GM19351 (cell line): ENCODE data around the gene OAT.

Experiments used
- ATAC-seq: cut with Tn5 transposase; IDR thresholded peaks from one replicate; pipeline ENCODE4 v1.9.1; 2021; ENCODE audit warnings: mild to moderate bottlenecking, moderate library complexity; ENCODE audit not compliant: unreplicated experiment

The OAT gene

DNA sequence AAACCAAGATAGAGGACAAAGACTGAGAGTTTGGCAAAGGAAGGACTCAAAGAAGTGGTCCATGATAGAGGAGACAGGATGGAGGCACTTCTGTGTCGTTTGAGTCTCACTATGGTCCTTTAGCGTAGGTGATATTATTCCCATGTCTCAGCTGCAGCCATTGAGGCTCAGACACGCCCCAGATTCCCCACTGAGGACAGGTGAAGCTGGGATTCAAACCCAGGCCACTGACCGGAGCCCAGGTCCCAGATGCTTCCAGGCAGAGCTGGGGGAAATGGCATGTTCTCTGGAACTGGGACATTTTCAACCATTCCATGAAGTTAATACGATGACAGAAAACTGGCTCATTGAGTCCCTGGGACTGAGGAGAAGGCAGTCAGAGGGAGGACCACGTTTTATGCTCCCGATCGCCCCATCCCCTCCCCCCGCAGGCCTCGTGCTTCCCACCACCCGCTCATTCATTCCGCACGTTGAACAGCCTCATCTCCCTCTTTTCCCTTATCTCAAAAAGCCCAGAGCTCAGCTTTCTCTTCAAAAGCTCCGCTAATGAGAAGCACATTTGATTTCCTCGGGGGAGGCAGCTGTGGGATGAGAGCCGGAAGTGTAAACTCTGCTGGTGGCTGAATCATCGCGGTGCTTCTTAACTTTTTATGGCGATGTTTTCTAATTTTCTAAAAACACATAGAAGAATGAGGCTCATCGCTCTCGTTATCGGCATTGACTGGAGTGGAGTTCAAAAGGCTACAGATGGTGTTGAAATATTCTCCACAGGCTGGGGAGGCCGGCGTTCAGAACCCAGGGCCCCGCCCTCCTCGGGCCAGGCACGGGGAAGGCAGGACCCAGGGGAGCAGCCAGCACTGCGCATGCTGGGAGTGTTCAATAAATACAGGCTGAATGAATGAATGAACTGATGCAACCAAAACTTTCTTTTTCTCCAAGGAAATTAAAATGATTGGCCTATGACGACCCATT, 64.0 kb downstream of the OAT start:
- peak; percentile 75 for ATAC-seq

DNA sequence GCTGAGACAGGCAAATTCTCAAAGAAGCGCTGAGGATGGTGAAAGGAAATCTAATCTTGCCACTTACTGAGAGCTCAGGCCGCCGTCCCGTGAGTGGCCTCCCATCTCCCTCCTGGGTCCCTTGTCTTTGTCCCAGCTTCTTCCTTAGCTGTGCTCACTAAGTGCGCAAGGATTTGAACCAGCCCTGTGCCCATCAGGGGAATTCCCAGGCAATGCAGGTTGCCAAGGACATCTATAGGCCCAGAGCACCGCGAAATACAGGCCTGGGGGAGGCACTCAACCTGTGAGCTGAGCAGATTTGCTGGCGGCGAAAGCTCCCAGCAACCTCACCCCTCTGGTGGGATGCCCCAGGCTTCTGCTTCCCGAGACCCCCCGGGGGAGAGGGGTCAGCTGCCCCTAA, 64.8 kb downstream of the OAT start:
- no peak for ATAC-seq

DNA sequence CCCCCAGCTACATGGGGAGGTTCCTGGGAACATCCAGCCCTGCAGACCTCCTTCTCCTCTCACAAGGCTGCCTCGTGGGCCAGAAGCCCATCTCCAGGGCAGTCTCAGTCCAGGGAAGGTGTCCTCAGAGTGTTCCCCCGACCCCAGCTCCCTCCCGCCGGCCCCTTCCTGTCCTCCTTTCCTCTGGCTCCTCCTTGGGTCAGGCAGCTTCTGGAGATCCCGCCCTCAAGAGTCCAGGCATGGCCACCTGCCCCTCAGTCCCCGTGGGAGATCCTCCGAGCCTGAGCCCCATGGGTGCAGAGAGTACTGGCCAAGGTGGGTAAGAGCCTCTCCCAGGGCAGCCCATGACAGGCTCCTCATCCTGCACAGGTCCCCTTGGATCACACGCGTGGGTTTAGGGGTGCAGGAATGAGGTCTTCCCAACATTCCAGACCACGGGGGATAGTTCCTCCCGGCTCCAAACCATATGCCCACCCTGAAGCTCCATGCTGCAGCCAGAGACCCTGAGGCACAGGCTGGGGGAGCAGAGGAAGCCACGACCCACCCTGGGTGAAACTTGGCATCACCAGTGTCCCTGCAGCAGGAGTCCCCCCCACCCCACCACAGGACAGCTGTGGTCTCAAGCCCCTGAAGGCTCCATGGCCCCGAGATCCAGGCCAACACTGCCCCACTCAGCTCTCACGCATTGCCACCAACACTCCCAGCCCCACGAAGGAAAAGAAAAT, 65.5 kb downstream of the OAT start:
- no peak for ATAC-seq

DNA sequence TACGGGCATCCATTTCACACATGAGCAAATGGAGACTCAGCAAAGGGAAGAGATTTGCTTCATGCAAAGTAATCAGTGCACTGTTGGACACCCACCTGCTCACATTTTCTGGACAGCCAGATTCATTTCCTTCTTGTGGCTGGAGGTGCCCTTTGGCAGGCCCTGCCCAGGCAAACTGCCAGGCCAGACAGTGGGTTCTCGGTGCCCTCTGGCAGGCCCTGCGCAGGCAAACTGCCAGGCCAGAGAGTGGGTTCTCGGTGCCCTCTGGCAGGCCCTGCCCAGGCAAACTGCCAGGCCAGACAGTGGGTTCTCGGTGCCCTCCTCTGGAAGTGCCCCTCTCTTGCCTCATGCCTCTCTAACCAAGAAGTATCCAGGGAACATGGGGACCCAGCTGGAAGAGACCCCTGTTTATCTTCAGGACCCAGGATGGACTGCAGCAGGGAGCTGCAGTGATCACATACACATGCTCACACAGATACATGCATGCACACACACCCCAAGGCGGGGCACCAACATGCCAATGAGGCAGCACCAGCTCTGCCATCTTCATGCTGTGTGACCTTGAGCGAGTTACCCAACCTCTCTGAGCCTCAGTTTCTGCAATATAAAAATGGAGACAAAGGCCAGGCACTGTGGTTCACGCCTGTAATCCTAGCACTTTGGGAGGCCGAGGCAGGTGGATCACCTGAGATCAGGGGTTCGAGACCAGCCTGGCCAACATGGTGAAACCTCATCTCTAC, 67.1 kb downstream of the OAT start:
- ATAC-seq, result no peak

DNA sequence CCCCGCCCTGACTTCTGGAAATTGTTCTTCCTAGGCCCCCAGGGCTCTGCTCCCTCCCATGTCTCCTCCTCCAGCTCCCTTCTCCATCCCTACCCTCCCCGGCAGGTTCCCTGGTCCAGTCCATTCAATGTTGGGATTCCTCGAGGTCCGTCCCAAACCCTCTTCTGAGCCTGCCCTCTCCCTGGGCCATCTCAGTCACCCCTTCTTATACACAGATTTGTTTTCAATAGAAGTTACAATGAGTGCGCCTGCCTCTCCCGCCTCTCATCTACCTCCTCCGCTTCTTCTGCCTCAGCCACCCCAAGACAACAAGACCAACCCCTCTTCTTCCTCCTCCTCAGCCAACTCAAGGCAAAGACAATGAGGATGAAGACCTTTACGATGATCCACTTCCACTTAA, 67.9 kb downstream of the OAT start:
- no peak for ATAC-seq

DNA sequence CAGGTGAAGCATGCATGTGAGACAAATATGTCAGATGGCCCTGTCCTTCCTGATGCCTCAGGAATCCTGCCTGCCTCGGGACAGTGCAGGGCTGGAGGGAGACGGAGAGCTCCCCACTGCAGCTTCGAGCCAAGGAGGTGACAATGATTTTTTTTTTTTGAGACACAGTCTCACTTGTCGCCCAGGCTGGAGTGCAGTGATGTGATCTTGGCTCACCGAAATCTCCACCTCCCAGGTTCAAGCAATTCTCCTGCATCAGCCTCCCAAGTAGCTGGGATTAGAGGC, 68.8 kb downstream of the OAT start:
- ATAC-seq, result no peak

DNA sequence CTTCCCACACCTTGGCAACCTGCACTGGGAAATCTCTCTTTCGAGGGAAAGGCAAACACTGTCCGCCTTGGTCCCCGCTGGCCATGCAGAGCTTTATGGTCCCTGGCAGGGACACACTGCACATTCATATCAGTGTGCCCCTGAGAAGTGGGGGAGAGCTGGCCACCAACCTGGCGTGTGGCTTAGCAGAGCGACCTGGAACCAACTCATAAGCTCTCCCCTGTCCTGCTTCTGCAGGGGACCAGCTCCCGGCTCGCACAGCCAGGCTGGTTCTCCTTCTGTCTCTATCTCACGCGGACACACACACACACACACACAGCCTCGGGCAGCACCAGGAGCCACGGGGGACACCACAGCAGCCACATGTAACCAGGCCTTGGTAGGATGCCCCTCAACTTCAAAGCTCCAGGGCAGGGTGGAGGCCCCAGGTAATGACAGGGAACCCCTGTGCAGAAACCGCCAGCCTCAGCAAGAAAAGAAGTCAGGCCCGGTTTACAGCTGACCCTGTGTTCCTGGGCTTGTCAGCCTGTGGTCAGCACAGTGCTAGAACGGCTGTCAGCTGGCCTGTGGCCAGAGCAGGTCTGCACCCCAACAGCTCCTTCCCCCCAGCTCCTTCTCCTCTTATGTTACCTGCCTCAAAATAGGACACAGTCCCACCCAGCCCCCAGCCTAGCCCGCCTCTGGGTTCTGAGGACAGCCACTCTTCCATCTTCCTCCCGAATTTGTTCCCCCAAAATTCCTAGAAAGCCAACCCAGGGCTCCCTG, 69.3 kb downstream of the OAT start:
- ATAC-seq, result no peak

DNA sequence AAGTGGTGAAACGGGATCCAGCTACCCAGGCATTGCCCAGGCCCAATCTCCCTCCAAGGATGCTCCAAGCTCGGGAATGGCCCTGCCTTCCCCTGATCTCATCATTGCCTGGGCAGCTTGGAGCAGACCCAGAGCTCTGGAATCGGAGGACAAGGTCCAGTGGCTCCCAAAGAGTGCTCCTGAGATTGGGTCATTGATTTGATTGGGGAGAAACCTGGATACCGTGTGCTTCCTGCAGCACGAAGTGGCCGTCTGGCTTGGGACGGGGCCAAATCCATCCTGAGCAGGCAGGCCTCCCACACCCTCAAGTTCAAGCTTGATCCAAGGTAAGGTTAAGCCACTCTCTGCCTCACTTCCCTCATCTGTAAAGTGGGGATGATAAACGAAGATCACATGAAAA, 69.9 kb downstream of the OAT start:
- no peak for ATAC-seq

DNA sequence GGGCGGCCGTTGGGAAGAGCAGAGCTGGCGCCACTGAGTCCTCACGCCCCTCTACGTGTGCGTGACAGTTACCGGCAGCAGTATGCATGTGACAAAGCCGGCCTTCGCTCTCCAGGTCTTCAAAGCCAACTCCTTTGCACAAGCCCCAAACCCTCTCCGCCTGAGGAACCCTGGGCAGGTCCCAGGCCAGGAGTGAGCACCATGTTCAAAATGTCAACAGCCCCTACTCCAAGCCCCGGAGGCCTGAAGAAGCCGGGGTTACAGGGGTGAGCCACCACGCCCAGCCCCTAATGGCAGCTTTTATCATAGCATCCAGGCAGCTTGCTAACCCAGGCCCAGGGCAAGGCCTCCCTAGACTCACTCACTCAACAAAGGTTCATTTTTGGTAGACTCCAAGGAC, 70.8 kb downstream of the OAT start:
- no peak for ATAC-seq
